SKM-1 treated with dmso at 0.1 percent for 144 hours (cell line): Measurements from ENCODE around the gene SMARCA1.
"Not testable (repeated sequence)": the region's sequence is repeated elsewhere in the genome, so short reads cannot be mapped to it uniquely, and the experiment has no call there.

Experiments used
- DNase-seq: peaks from one replicate; lab custom pipeline; 2025; ENCODE audit not compliant: unreplicated experiment; lab: John Stamatoyannopoulos, UW

The SMARCA1 gene

GRCh38 chrX:129523079-129523911, at the start of gene SMARCA1:
TSS of gene SMARCA1 (minus strand) at chrX:129523490. CDS start at chrX:129523370, 120 bp downstream.
- DNase-seq = no peak

GRCh38 chrX:129572422-129572821, 49.1 kb upstream of the SMARCA1 start:
- DNase-seq = no peak

GRCh38 chrX:129568349-129568748, 45.1 kb upstream of the SMARCA1 start:
- no peak for DNase-seq

GRCh38 chrX:129566073-129566472, 42.8 kb upstream of the SMARCA1 start:
- DNase-seq = no peak

GRCh38 chrX:129565046-129565650, 41.9 kb upstream of the SMARCA1 start:
- no peak for DNase-seq

- DNase-seq = not testable (repeated sequence)
Measured at GRCh38 chrX:129564345-129564744, 41.1 kb upstream of the SMARCA1 start.

GRCh38 chrX:129561453-129561852, 38.2 kb upstream of the SMARCA1 start:
- DNase-seq = no peak

- DNase-seq = no peak
Measured at GRCh38 chrX:129559783-129560182, 36.5 kb upstream of the SMARCA1 start.

GRCh38 chrX:129557844-129558480, 34.7 kb upstream of the SMARCA1 start:
- no peak for DNase-seq

- no peak for DNase-seq
Measured at GRCh38 chrX:129556806-129557315, 33.6 kb upstream of the SMARCA1 start.

- not testable (repeated sequence) for DNase-seq
Measured at GRCh38 chrX:129554816-129555215, 31.5 kb upstream of the SMARCA1 start.

- DNase-seq = peak; percentile 46
Measured at GRCh38 chrX:129553619-129554288, 30.5 kb upstream of the SMARCA1 start.

GRCh38 chrX:129549124-129549523, 25.8 kb upstream of the SMARCA1 start:
- DNase-seq = no peak

GRCh38 chrX:129545408-129545807, 22.1 kb upstream of the SMARCA1 start:
- DNase-seq = no peak

- DNase-seq = no peak
Measured at GRCh38 chrX:129544780-129545179, 21.5 kb upstream of the SMARCA1 start.

- peak; percentile 31 for DNase-seq
Measured at GRCh38 chrX:129540722-129541184, 17.5 kb upstream of the SMARCA1 start.

- peak; percentile 44 for DNase-seq
Measured at GRCh38 chrX:129540068-129540653, 16.9 kb upstream of the SMARCA1 start, which contains the start of gene OCRL. TSS of gene OCRL (plus strand) at chrX:129540259. CDS start at chrX:129540440, 181 bp downstream.

GRCh38 chrX:129534816-129535578, 11.7 kb upstream of the SMARCA1 start:
- no peak for DNase-seq

GRCh38 chrX:129531132-129531531, 7.8 kb upstream of the SMARCA1 start:
- no peak for DNase-seq

GRCh38 chrX:129530410-129530809, 7.1 kb upstream of the SMARCA1 start:
- no peak for DNase-seq
